CD4-positive, alpha-beta T cell treated with Interleukin-4 for 1 hour (primary cell): Measurements from ENCODE around the gene STX3.
"Not testable (repeated sequence)": the region's sequence is repeated elsewhere in the genome, so short reads cannot be mapped to it uniquely, and the experiment has no call there.

ENCODE experiments used
- DNase-seq, 2 donors: peaks; one replicate each; pipeline ENCODE4 v3.0.0-alpha.2; 2020 to 2022

STX3 gene

GRCh38 chr11:59847626-59848025 is 92.5 kb downstream of the STX3 start:
- no peak for DNase-seq

GRCh38 chr11:59848439-59848838 is 93.3 kb downstream of the STX3 start:
- DNase-seq: not testable (repeated sequence)

GRCh38 chr11:59849129-59849528 is 94.0 kb downstream of the STX3 start:
- no peak for DNase-seq

- DNase-seq: not testable (repeated sequence)
Observed at GRCh38 chr11:59849551-59849950, 94.4 kb downstream of the STX3 start.

- DNase-seq: not testable (repeated sequence)
Observed at GRCh38 chr11:59851416-59851815, 96.2 kb downstream of the STX3 start.

- no peak for DNase-seq
Observed at GRCh38 chr11:59854871-59855270, 99.7 kb downstream of the STX3 start.
